8988T (cell line): ENCODE data around the gene PDPN.

Source experiments
- DNase-seq: peaks from one replicate; pipeline ENCODE4 v3.0.0; 2011

Gene PDPN

DNA sequence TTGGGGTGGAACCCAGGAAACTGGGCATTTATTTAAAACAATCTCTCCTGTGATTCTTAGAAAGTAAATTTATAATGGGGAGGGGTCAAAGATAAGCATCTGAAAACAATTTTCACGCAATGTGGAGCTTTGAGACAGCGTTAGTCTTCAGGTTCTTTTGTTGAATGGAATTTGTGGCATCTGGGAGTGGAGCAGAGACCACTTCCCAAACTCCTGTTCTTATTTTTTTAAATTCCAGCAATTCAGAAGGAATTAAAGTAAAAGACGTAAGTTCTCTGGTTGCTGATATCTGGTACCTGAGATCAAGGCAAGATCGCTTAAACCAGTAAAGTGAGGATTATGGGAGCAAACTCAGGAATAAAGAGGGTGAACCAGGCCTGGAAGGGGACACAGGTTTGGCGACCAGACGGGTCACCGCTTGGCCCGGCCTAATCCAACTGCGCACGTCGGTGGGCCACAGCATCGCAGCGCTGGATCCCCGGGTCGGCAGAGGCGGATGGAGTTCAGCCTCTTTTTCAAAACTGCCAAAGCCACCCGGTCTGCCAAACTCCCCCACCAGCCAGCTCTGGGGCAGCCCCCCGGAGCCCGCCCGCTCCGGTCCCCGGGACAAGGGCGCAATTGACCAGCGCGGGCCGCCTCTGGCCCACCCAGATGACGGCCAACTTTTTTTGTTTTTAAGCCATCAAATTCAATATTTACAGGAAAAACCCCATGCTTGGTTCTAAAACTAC lies 754 bp upstream of the PDPN start:
- DNase-seq: no peak

DNA sequence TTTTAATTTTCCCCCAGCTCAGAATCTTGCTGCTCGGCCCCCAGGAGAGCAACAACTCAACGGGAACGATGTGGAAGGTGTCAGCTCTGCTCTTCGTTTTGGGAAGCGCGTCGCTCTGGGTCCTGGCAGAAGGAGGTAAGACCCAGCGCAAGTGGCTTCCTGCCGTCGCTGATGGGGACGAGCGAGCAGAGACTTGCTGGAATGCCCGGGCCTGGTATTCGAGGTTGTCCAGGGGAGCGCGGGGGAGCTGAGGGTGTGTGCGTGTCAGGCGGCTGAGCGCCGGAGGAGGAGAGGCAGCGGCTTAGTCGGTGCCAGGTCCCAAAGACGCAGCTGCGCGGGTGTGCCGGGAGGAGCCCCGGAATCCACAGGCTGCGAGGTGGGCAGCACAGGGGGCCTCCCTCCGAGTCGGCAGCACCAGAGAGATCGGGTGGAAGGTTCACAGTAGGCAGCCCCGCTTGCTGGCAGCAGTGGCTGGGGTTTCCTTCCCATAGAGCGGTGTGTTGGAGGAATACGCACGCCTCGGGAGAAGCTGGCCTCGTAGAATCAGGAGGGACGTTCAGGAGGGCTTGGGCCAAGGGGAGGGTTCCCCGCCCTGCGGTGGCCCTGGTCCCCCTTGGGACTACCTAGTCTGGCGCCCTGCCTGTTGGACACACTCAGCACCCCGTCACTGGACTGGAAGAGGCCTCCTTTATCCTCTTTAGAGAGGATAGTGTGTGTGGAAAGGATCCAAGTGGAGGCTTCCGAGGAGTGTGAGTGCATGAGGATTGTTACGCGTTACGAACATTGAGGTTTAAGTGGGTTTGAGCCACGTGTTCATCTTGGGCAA lies 547 bp downstream of the PDPN start:
- no peak for DNase-seq

DNA sequence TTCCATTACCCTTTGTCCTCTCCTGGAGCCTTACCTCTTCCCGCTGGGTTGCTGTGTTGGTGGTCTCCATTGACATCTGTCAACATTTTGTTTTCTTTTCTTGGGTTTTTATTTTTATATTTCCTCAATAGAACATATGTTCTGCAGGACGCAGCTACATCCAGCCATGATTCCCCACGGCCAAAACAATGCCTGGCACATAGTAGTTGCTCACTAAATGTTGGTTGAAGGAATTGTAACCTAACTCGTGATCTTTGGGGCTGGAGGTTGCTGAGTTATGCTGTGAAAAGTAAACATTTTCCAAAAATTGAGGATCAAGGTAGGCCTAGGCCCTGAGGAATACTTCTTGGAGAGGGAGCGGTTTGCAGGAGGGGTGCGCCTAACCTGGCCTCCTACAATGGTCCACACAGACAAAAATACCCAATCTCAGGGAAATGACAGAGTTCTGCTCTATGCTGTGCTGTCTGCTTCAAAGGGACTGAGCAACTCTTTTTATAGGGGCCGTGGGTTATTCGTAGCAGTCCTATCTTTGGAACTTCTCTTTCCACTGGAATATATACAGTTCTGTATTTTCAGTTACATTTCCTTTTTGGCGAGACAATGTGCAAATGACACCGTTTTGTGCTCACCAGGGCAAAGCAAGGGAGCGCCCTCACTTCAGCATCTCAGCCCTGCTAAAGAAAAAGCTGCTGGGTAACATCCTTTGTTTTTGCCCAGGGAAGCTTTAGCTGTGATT lies 1.4 kb downstream of the PDPN start:
- DNase-seq: no peak

DNA sequence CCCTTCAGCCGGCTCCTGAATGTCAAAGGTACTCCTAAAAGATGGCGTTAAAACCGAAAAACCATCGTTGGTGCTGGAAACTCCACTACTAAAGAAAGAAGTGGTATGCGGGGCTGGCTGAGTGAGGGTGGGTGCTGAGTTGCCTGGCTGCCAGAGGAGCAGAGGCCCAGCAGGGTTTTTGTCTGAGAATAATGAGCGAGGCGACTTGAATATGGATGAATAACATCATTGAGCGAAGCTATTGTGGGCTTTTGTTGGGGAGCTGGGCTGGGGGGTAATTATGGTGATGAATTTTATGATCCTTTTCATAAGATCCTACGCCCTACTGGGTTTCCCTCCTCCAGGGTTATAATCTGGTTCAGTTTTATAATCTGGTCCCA lies 2.0 kb downstream of the PDPN start:
- DNase-seq: no peak

DNA sequence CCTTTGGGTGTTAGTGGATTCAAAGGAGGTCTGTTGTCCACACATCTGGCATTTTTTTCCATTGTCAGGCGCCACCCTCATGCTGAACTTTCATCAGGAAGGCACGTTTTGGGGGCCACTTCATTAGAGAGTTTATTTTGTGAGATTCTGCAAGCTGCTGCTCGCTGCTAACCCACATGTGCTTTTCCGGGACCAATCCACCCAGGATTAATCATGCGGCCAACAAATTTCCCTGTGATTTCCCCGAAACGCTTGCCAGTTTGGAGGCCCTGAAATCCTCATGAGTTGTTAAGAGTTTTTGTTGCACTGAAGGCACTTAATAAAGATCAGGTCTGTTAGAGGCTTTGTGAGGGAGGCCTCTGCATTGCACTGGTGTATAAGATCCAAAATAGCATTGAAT lies 2.4 kb downstream of the PDPN start:
- no peak for DNase-seq

DNA sequence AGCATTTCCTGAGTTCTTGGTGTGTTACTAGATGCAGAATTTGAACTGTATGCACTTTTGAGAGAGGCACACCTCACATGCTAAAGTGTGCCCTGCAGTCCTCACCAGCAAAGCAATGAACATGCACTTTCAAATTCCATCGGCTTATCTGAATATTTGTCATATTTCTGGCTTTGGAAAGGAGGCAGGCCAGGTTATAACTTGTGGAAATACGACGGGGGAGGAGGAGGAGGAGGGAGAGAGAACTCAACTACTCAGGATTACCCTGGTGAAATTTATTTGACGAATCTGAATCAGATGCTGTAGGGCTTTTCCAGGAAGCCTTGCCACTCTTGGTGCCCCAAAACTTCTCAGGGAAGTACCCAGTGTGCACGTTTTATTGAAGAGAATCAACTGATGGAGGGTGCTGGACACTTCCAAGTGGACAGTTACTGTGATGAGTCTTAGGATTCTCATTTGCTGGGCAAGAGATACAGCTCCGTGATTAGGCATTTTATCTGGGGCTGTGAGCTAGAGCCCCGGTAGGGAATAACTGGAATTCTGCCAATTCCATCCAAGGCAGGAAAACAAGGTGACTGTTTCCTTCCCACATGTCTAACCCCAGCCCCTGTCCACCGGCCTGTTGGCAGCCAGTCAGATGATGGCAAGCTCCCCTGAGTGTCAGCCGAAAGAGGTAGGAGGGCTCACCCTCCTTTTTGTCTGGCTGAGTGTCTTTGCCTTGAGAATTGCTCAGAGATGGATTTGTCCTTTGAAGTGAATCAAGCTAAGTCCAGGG lies 3.8 kb downstream of the PDPN start:
- no peak for DNase-seq

DNA sequence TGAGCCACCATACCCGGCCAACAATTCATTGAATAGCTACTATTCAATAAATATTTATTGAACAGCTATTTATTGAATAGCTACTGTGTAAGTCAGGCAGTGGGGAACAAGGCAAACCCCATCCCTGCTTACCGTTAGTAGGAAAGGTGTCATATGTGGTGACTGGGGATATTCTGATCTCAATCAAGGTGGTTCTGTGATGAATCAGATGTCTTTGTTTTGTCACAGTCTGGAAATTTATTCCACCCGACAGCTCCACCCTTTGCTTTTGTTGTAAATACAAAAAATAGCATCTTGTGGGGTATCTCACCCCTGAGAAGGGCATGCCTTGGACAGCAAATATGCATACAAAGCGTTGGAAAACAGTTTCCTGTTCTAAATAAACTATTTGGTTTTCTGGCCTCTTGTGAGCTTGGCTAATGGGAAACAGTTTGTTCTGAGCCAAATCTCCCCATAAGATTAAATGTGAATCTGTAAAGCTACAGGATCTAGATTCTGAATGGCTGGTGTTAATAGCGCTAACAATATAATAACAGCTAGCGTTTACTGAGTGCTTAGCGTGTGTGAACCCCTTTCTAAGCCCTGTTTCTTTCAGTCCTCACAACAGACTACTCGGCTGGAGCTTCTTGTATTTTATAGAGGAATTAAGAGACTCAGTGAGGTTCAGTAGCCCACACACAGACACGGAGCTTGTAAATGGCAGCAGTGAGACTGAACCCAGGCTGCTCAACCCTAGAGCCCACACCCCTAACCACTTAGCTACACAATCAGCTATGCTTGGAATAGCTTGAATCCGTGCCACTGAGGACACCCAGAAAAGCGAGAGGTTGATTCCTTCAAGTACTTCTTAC lies 5.5 kb downstream of the PDPN start:
- DNase-seq: no peak

DNA sequence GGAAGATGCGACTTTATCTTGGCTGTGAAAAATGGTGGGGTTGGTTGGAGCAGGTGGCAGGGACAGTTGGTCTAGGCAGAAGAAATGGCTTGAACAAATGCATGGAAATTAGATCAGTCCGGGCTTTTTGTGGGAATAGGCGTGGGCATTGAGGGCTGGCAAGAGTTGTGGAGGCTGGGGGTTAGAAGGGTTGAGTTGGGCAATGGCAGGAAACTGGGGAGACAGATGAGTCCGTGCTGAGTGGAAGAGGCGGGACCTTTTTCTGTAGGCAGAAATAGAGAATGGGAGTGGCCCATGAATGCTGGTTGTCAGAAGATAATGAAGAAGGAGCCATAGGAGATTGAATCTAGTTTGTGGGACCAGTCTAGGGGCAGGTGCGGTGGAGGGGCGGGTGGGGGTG lies 6.9 kb downstream of the PDPN start:
- DNase-seq: no peak

DNA sequence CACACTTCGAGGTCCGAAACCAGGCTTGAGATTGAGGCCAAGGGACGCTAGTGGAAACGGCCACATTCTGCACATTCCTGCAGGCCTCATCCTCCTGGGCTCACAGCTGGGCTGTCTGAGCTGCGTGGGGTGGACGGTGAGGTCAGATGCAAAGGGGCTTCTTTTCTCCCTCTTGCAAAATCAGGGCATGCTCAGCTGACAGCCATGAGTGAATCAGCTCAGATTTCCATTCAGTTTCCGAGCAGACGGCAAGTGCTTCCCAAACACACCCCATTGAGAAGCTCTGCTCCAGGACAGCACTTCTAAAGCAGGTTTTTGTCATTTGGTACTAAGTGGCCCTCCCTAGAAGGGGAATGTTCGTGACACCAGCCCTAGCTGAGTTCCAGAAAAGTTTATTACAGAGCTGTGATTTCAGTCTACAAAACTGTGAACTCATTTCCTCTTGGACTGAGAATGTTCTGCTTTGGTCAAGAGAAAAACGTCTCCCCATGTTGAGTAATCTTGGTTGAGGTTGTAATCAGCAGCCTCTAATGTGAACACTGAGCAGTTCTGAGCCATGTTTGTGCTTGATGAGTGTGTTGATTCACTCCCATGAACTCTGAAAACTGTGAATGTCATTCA lies 10.0 kb downstream of the PDPN start:
- DNase-seq: no peak

DNA sequence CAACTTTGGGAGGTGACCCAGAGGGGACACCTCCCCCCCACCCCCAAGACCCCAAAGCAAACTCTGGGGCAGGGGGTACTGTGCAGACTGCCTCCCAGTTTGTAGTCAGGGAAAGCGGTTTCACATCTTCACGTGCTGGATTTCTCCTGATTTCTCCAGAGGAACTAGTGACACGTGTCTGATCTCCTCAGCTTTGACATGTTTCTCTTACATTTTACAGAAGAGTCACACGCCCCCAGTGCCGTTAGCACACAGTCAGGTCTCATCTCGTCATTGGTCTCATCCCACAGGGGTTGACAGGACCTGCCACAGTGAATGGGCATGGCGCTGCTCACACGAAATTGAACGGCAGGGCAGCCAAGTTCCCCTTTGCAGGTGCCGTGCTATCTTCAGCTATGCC lies 11.8 kb downstream of the PDPN start:
- no peak for DNase-seq

DNA sequence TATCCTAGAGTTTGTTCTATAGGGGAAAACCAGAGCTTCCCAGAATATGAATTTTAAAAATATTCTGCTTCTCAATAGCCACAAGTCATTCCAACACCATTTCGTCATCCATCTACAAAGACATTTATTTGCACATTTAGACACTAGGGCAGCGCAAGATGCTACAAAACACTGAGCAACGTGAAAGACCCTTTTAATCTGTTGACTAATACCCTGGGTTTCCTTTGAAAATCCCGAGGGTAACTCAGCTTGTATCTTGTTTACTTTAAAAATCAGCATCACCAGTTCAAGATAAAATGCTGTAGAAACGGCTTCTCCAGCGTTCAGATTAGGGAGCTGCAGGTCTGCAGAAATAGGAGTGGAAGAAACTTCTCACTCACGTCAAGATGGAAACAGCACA lies 13.5 kb downstream of the PDPN start:
- DNase-seq: no peak

DNA sequence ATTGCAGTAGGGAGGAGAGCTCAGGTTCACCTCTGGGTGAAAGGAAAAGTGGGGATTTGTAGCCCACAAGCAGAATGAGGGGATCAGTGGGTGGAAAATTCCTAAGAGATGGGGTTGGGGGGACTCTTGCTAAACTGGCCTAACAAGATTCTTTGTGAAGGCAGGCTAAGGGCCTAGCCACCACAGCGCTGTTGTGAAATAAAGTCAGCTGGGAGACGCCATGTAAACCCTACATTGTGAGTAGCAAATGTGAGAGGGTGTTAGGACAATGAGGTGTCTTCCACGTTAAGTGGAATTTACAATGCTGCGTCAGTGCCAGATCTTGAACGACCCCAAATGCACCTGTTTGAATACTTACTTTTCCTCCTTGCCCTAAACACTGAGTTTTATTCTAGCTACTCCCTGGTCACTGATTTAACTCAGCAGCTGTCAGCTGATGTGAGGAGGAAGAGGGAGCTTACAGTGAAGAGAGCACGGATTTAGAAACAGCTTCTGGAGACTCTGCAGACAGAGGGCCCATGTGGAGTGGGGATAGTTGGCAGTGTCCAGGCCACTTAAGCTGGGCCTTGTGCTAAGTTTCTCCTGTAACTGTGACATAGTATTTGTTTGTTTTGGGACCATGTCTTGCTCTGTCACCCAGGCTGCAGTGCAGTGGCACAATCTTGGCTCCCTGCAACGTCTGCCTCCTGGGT lies 17.3 kb downstream of the PDPN start:
- DNase-seq: no peak

DNA sequence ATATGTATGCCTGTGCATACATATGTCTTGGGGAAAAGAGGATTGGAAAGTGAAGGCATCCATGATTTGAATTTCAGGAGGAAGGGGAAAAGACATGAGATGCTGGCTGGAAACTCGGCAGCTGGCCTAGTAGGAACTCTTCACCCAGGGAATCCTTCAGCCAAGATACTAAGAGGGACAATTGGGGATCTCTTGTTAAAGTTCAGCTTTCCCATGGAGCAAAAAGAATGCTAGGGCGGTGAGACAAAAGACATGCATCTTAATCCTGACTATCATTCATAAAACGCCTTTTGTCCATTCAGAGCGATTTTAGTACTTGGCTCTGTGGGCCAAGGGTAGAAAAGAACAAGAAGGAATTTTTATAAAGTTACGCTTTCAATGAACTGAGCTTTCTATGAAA lies 20.5 kb downstream of the PDPN start:
- no peak for DNase-seq

DNA sequence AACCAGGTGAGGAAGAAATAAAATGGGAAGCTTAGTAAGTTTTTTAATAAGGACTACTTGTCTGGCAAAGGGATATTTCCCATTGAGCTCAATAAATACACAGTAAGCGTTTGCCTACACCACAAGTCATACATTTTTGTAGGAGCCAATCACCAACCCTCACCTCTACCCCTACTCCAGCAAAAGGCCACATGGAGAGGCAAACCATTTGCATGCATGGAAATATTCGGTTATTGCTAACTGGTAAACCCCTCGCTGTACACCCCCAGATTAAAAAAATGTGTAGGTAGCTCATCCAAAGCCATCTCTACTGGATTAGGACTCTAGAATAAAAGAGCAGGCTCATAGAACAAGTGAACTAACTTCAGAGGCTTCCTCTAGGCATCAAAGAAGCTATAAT lies 21.1 kb downstream of the PDPN start:
- DNase-seq: no peak

DNA sequence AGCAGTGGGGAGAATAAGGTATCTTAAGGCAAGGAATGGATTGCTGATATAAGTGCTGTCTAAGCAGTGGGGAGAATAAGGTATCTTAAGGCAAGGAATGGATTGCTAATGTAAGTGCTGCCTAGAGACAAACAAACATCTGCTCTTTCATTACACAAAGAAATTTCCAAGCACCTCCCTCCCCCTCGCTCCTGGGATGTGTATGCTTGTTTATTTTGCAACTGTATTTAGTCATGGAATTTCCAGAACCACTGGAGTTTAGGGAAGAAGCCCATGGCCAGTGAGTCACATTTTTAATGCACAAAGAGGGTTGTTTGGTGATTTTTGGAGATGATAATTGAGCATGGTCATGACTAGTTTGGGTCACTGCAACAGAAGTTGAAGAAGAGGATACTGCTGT lies 21.5 kb downstream of the PDPN start:
- no peak for DNase-seq

DNA sequence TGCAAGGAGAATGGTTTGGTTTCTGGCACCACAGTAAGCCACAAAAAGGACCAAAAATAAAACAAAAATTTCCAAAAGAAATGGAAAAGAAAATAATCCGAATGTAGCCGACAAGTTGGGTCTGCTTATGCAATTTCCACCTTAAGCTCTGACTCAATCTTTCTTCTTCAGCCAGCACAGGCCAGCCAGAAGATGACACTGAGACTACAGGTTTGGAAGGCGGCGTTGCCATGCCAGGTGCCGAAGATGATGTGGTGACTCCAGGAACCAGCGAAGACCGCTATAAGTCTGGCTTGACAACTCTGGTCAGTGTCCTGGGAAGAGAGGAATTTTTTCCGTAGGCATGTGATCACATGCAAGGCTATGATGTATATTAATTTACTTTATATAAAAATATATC lies 23.4 kb downstream of the PDPN start:
- no peak for DNase-seq

DNA sequence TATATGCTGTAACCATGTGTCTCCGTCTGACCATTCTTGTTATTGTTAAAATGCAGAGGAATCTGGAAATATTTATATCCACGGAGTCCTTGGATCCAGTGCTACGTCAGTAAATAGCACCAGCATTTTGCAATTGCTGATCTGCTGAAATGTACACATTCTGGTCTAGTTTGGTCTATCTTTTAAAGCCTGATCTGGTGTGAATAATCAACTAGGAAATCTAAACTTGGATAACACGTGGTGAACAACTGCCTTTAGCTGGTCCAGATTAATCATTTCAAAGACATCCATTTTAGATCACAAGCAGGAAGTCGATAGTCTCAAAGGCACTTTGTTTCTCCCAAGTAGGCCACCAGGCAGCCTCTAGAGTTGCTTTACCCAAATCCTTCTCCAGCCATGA lies 32.6 kb downstream of the PDPN start:
- no peak for DNase-seq

DNA sequence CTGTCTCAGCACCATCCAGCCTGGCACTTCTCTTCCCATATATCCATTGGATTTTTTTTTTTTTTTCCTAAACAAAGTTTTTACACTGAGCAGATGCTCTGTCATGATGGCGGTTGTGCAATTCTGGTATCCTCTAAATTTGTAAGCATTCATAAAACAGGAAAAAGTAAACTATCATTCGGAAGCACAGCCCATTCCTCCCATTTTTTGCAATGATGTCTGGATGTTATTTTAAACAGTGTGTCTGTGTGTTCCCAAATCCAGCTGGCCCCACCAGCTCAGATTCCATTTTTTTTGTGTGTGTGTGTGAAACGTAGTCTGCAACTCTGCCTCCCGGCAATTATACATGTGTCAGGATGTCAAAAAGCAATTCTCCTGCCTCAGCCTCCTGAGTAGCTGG lies 33.5 kb downstream of the PDPN start:
- DNase-seq: no peak

DNA sequence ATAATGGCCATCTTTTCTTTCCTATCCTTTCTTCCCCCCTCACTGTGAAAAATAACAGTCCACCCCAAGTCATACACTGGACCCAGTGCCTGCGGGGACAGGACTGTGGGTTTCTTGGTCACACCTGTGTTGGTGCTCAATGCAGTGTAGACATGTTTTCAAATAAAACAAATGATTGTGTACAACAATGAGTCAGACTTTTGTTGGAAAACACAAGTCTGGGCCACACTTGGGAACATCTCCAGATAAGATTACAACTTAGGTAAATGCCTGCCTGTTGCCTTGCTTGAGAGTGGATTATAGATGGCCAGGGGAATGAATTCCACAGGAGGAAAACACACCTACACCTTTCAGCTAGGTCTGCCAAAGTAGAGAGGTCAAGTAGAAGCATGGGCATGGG lies 34.1 kb downstream of the PDPN start:
- no peak for DNase-seq

DNA sequence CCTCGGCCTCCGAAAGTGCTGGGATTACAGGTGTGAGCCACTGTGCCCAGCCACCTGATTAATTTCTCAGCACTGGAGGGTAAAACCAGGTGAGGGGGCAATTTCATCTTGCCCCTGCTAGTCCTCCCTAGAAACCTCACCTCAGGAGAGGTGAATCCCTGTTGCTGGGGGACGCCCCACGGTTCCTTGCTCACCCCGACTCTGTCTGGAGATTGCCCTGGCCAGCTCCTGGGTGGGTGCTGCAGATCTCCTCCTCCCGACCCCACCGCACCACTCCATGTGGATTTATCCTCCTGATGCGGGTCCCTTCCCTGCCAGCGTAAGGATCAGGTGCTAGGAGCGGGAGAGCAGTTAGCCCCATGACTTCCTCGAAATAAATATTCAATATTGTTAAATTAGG lies 34.9 kb downstream of the PDPN start:
- DNase-seq: no peak

DNA sequence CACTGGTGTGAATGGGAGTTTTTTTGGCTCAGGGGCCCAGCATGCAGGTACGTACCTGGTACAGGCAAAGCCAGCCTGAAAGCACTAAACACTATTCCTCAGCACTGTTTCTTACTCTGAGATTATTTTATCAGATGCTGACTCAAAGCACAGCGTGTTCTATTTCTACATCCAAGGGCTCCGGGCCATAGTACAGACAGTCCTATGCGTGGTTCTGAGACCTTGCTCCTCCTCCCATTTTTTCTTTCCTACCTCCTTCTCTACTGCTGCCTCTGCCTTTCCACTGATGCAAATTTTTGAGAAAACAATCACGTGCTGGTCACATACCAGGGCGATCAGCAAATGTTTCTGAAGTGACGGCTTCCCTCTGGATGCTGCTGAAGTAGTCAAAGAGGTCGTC lies 36.3 kb downstream of the PDPN start:
- DNase-seq: no peak
